Measurements from ENCODE around the gene RUNX2.

RUNX2 gene

GRCh38 chr6:45540375-45540920 is 212.3 kb downstream of the RUNX2 start:
- Histone ChIP-seq H3K4me3 (ENCODE audit: insufficient read depth, low read depth, low read length, poor library complexity, severe bottlenecking) (no peak overlapping the region), H3K36me3 (ENCODE audit: control insufficient read depth, insufficient read depth, low read length) (no peaks in the 10 kb centered on the region), H3K9me3 (ENCODE audit: control insufficient read depth, low read length) (no peaks in the 10 kb centered on the region), H3K4me1 (ENCODE audit: control insufficient read depth, insufficient read depth, low read length, poor library complexity, severe bottlenecking) (peaks cover 2% of the 10 kb centered on the region), H3K27me3 (replicated peaks; ENCODE audit: control insufficient read depth, insufficient read depth, low read length, poor library complexity, severe bottlenecking) (no peaks in the 10 kb centered on the region), H3K27ac (ENCODE audit: insufficient read depth, low read length, poor library complexity, severe bottlenecking) (no peak overlapping the region)
- no peak for DNase-seq

GRCh38 chr6:45541934-45542333 is 213.8 kb downstream of the RUNX2 start:
- no peaks in the 10 kb centered on the region for H3K27me3 ChIP-seq (replicated peaks; ENCODE audit: control insufficient read depth, insufficient read depth, low read length, poor library complexity, severe bottlenecking)
- H3K4me3 ChIP-seq (ENCODE audit: insufficient read depth, low read depth, low read length, poor library complexity, severe bottlenecking) = no peak overlapping the region
- H3K36me3 ChIP-seq (ENCODE audit: control insufficient read depth, insufficient read depth, low read length) = peaks cover 2% of the 10 kb centered on the region
- H3K9me3 ChIP-seq (ENCODE audit: control insufficient read depth, low read length) = no peaks in the 10 kb centered on the region
- H3K27ac ChIP-seq (ENCODE audit: insufficient read depth, low read length, poor library complexity, severe bottlenecking) = no peak overlapping the region
- DNase-seq = no peak
- peaks cover 2% of the 10 kb centered on the region for H3K4me1 ChIP-seq (ENCODE audit: control insufficient read depth, insufficient read depth, low read length, poor library complexity, severe bottlenecking)

- Histone ChIP-seq H3K4me3 (ENCODE audit: insufficient read depth, low read depth, low read length, poor library complexity, severe bottlenecking) (no peak overlapping the region), H3K36me3 (ENCODE audit: control insufficient read depth, insufficient read depth, low read length) (peaks cover 10% of the 10 kb centered on the region), H3K9me3 (ENCODE audit: control insufficient read depth, low read length) (no peaks in the 10 kb centered on the region), H3K27me3 (replicated peaks; ENCODE audit: control insufficient read depth, insufficient read depth, low read length, poor library complexity, severe bottlenecking) (no peaks in the 10 kb centered on the region), H3K4me1 (ENCODE audit: control insufficient read depth, insufficient read depth, low read length, poor library complexity, severe bottlenecking) (peaks cover 2% of the 10 kb centered on the region), H3K27ac (ENCODE audit: insufficient read depth, low read length, poor library complexity, severe bottlenecking) (no peak overlapping the region)
- DNase-seq = no peak
Measured at GRCh38 chr6:45543298-45544235, 215.4 kb downstream of the RUNX2 start.

- DNase-seq = no peak
- no peak overlapping the region for H3K4me3 ChIP-seq (ENCODE audit: insufficient read depth, low read depth, low read length, poor library complexity, severe bottlenecking)
- no peaks in the 10 kb centered on the region for H3K9me3 ChIP-seq (ENCODE audit: control insufficient read depth, low read length)
- peaks cover 2% of the 10 kb centered on the region for H3K4me1 ChIP-seq (ENCODE audit: control insufficient read depth, insufficient read depth, low read length, poor library complexity, severe bottlenecking)
- H3K36me3 ChIP-seq (ENCODE audit: control insufficient read depth, insufficient read depth, low read length) = peaks cover 10% of the 10 kb centered on the region
- H3K27me3 ChIP-seq (replicated peaks; ENCODE audit: control insufficient read depth, insufficient read depth, low read length, poor library complexity, severe bottlenecking) = no peaks in the 10 kb centered on the region
- H3K27ac ChIP-seq (ENCODE audit: insufficient read depth, low read length, poor library complexity, severe bottlenecking) = no peak overlapping the region
Measured at GRCh38 chr6:45545416-45545815, 217.3 kb downstream of the RUNX2 start.

- Histone ChIP-seq H3K4me3 (ENCODE audit: insufficient read depth, low read depth, low read length, poor library complexity, severe bottlenecking) (no peak overlapping the region), H3K36me3 (ENCODE audit: control insufficient read depth, insufficient read depth, low read length) (peaks cover 10% of the 10 kb centered on the region), H3K27ac (ENCODE audit: insufficient read depth, low read length, poor library complexity, severe bottlenecking) (no peak overlapping the region), H3K9me3 (ENCODE audit: control insufficient read depth, low read length) (no peaks in the 10 kb centered on the region), H3K4me1 (ENCODE audit: control insufficient read depth, insufficient read depth, low read length, poor library complexity, severe bottlenecking) (no peaks in the 10 kb centered on the region), H3K27me3 (replicated peaks; ENCODE audit: control insufficient read depth, insufficient read depth, low read length, poor library complexity, severe bottlenecking) (no peaks in the 10 kb centered on the region)
- no peak for DNase-seq
Measured at GRCh38 chr6:45548657-45549515, 220.8 kb downstream of the RUNX2 start.

- Histone ChIP-seq H3K4me3 (ENCODE audit: insufficient read depth, low read depth, low read length, poor library complexity, severe bottlenecking) (no peak overlapping the region), H3K4me1 (ENCODE audit: control insufficient read depth, insufficient read depth, low read length, poor library complexity, severe bottlenecking) (no peaks in the 10 kb centered on the region), H3K27ac (ENCODE audit: insufficient read depth, low read length, poor library complexity, severe bottlenecking) (no peak overlapping the region), H3K9me3 (ENCODE audit: control insufficient read depth, low read length) (no peaks in the 10 kb centered on the region), H3K36me3 (ENCODE audit: control insufficient read depth, insufficient read depth, low read length) (peaks cover 2% of the 10 kb centered on the region), H3K27me3 (replicated peaks; ENCODE audit: control insufficient read depth, insufficient read depth, low read length, poor library complexity, severe bottlenecking) (no peaks in the 10 kb centered on the region)
- no peak for DNase-seq
Measured at GRCh38 chr6:45552536-45552935, 224.4 kb downstream of the RUNX2 start.

GRCh38 chr6:45553730-45554344 is 225.7 kb downstream of the RUNX2 start:
- Histone ChIP-seq H3K27ac (ENCODE audit: insufficient read depth, low read length, poor library complexity, severe bottlenecking) (no peak overlapping the region), H3K27me3 (replicated peaks; ENCODE audit: control insufficient read depth, insufficient read depth, low read length, poor library complexity, severe bottlenecking) (no peaks in the 10 kb centered on the region), H3K4me3 (ENCODE audit: insufficient read depth, low read depth, low read length, poor library complexity, severe bottlenecking) (no peak overlapping the region), H3K9me3 (ENCODE audit: control insufficient read depth, low read length) (no peaks in the 10 kb centered on the region), H3K4me1 (ENCODE audit: control insufficient read depth, insufficient read depth, low read length, poor library complexity, severe bottlenecking) (no peaks in the 10 kb centered on the region), H3K36me3 (ENCODE audit: control insufficient read depth, insufficient read depth, low read length) (no peaks in the 10 kb centered on the region)
- no peak for DNase-seq

- no peaks in the 10 kb centered on the region for H3K4me1 ChIP-seq (ENCODE audit: control insufficient read depth, insufficient read depth, low read length, poor library complexity, severe bottlenecking)
- no peaks in the 10 kb centered on the region for H3K9me3 ChIP-seq (ENCODE audit: control insufficient read depth, low read length)
- H3K36me3 ChIP-seq (ENCODE audit: control insufficient read depth, insufficient read depth, low read length) = no peaks in the 10 kb centered on the region
Measured at GRCh38 chr6:45554591-45554990, 226.5 kb downstream of the RUNX2 start.

GRCh38 chr6:45555981-45556771 is 228.0 kb downstream of the RUNX2 start:
- Histone ChIP-seq H3K4me3 (ENCODE audit: insufficient read depth, low read depth, low read length, poor library complexity, severe bottlenecking) (no peak overlapping the region), H3K4me1 (ENCODE audit: control insufficient read depth, insufficient read depth, low read length, poor library complexity, severe bottlenecking) (no peaks in the 10 kb centered on the region), H3K27me3 (replicated peaks; ENCODE audit: control insufficient read depth, insufficient read depth, low read length, poor library complexity, severe bottlenecking) (no peaks in the 10 kb centered on the region), H3K9me3 (ENCODE audit: control insufficient read depth, low read length) (no peaks in the 10 kb centered on the region), H3K27ac (ENCODE audit: insufficient read depth, low read length, poor library complexity, severe bottlenecking) (no peak overlapping the region), H3K36me3 (ENCODE audit: control insufficient read depth, insufficient read depth, low read length) (no peaks in the 10 kb centered on the region)
- no peak for DNase-seq

More at GRCh38 chr6:45554591-45554990, 226.5 kb downstream of the RUNX2 start:
- Histone ChIP-seq H3K27ac (ENCODE audit: insufficient read depth, low read length, poor library complexity, severe bottlenecking) (no peak overlapping the region), H3K4me3 (ENCODE audit: insufficient read depth, low read depth, low read length, poor library complexity, severe bottlenecking) (no peak overlapping the region), H3K27me3 (replicated peaks; ENCODE audit: control insufficient read depth, insufficient read depth, low read length, poor library complexity, severe bottlenecking) (no peaks in the 10 kb centered on the region)
- DNase-seq = no peak
